GF-D8 (cell line): ENCODE measurements around the gene CHI3L1.
"Not testable (repeated sequence)": the region's sequence is repeated elsewhere in the genome, so short reads cannot be mapped to it uniquely, and the experiment has no call there.

ENCODE experiments used
- DNase-seq: peaks from one replicate; lab custom pipeline; 2025; lab: John Stamatoyannopoulos, UW

Gene CHI3L1

GRCh38 chr1:203186446-203187303, at the start of gene CHI3L1:
TSS of gene CHI3L1 (minus strand) at chr1:203186704. CDS start at chr1:203186623, 81 bp downstream.
- DNase-seq: peak; percentile 64

- not testable (repeated sequence) for DNase-seq
Measured at GRCh38 chr1:203234901-203235300, 48.4 kb upstream of the CHI3L1 start.

- no peak for DNase-seq
Measured at GRCh38 chr1:203229471-203230135, 43.1 kb upstream of the CHI3L1 start, which contains the start of gene CHIT1. TSS of gene CHIT1 (minus strand) at chr1:203229673. CDS start at chr1:203229636, 37 bp downstream.

GRCh38 chr1:203228670-203229069, 42.2 kb upstream of the CHI3L1 start:
- no peak for DNase-seq

- DNase-seq: no peak
Measured at GRCh38 chr1:203227371-203228083, 41.0 kb upstream of the CHI3L1 start.

- no peak for DNase-seq
Measured at GRCh38 chr1:203225071-203225470, 38.6 kb upstream of the CHI3L1 start.

- DNase-seq: no peak
Measured at GRCh38 chr1:203223012-203223775, 36.7 kb upstream of the CHI3L1 start.

GRCh38 chr1:203219934-203220333, 33.4 kb upstream of the CHI3L1 start:
- DNase-seq: no peak

GRCh38 chr1:203219171-203219570, 32.7 kb upstream of the CHI3L1 start:
- DNase-seq: no peak

- DNase-seq: no peak
Measured at GRCh38 chr1:203217668-203218067, 31.2 kb upstream of the CHI3L1 start.

- DNase-seq: peak; percentile 35
Measured at GRCh38 chr1:203217139-203217655, 30.7 kb upstream of the CHI3L1 start.

- no peak for DNase-seq
Measured at GRCh38 chr1:203216274-203217138, 30.0 kb upstream of the CHI3L1 start.

- DNase-seq: no peak
Measured at GRCh38 chr1:203215573-203215972, 29.1 kb upstream of the CHI3L1 start.

- DNase-seq: no peak
Measured at GRCh38 chr1:203214871-203215270, 28.4 kb upstream of the CHI3L1 start.

GRCh38 chr1:203213126-203213525, 26.6 kb upstream of the CHI3L1 start:
- no peak for DNase-seq

- no peak for DNase-seq
Measured at GRCh38 chr1:203211812-203212211, 25.3 kb upstream of the CHI3L1 start.

- no peak for DNase-seq
Measured at GRCh38 chr1:203210988-203211387, 24.5 kb upstream of the CHI3L1 start.

GRCh38 chr1:203210350-203210749, 23.8 kb upstream of the CHI3L1 start:
- no peak for DNase-seq

- no peak for DNase-seq
Measured at GRCh38 chr1:203208181-203208580, 21.7 kb upstream of the CHI3L1 start.

GRCh38 chr1:203207751-203208150, 21.2 kb upstream of the CHI3L1 start:
- DNase-seq: no peak
